Measurements from ENCODE around the gene NACC1. TPM values are rescaled to one million over a fixed set of nuclear protein-coding genes. Genes with fewer than 3 reads are reported as not detected.

NACC1 gene
- total and polyA plus RNA-seq, 4 donors: 0.86 to 24.7 (median 17.7) TPM

- no peak for TF ChIP-seq HNF4G (IDR thresholded peaks at IDR 0.05)
Observed at GRCh38 chr19:13100031-13100588, 18.0 kb upstream of the NACC1 start (continued).

GRCh38 chr19:13100841-13101589 lies 17.0 kb upstream of the NACC1 start:
- peak overlapping the region; percentile 20 to 56 for H3K27ac ChIP-seq (ENCODE audit: low read depth in 1 of 2, low read length in 2 of 2)
- H3K36me3 ChIP-seq (ENCODE audit: control insufficient read depth in 4 of 4, insufficient read depth in 3 of 4, low read depth in 1 of 4, low read length in 3 of 4): peaks cover 0 to 1% (median 0%) of the 10 kb centered on the region in 4 donors
- TF ChIP-seq RAD21 (IDR thresholded peaks at IDR 0.05) (peak; percentile 25 to 37), GABPA (IDR thresholded peaks at IDR 0.05 in 1 of 2, conservative IDR thresholded peaks at IDR 0.05 in 1 of 2) (no peak), EGR1 (IDR thresholded peaks at IDR 0.05; ENCODE audit: low read depth in 2 of 2) (no peak), YY1 (IDR thresholded peaks at IDR 0.05) (no peak), HNF4G (IDR thresholded peaks at IDR 0.05) (no peak), FOXA2 (IDR thresholded peaks at IDR 0.05) (no peak)
- DNase-seq (ENCODE audit: low spot score): no peak
- H3K27me3 ChIP-seq (ENCODE audit: control insufficient read depth in 4 of 4, insufficient read depth in 4 of 4, low read length in 3 of 4): no peaks in the 10 kb centered on the region
- no peak overlapping the region for H3K9ac ChIP-seq (ENCODE audit: low read depth in 1 of 2, low read length in 2 of 2)
- peak overlapping the region in 1 of 3 donors; percentile 20 for H3K4me3 ChIP-seq (ENCODE audit: low read depth in 1 of 3, low read length in 3 of 3)
- no peaks in the 10 kb centered on the region for H3K9me3 ChIP-seq (ENCODE audit: control insufficient read depth in 4 of 4, low read length in 3 of 4)
- 60% methylated on average over 18 of the region's 18 CpGs for WGBS
- H3K4me1 ChIP-seq (ENCODE audit: control insufficient read depth in 4 of 4, insufficient read depth in 4 of 4, low read length in 3 of 4): peaks cover 10 to 29% (median 22%) of the 10 kb centered on the region in 4 donors

GRCh38 chr19:13101590-13102415 lies 16.3 kb upstream of the NACC1 start:
- peak overlapping the region in 2 of 3 donors; percentile 20 to 36 for H3K4me3 ChIP-seq (ENCODE audit: low read depth in 1 of 3, low read length in 3 of 3)
- H3K9me3 ChIP-seq (ENCODE audit: control insufficient read depth in 4 of 4, low read length in 3 of 4): no peaks in the 10 kb centered on the region
- no peak for TF ChIP-seq NR2F2 (IDR thresholded peaks at IDR 0.05)
- no peak for TF ChIP-seq FOXA2 (IDR thresholded peaks at IDR 0.05)
- TF ChIP-seq HNF4A (conservative IDR thresholded peaks at IDR 0.05): peak; percentile 41 to 62
- TF ChIP-seq TAF1 (conservative IDR thresholded peaks at IDR 0.05): no peak
- no peak for TF ChIP-seq HNF4G (IDR thresholded peaks at IDR 0.05)
- TF ChIP-seq REST (IDR thresholded peaks at IDR 0.05): no peak
- TF ChIP-seq YY1 (IDR thresholded peaks at IDR 0.05): no peak
- WGBS: 51% methylated on average over 7 of the region's 7 CpGs
- H3K27ac ChIP-seq (ENCODE audit: low read depth in 1 of 2, low read length in 2 of 2): peak overlapping the region; percentile 70 to 85
- no peaks in the 10 kb centered on the region for H3K36me3 ChIP-seq (ENCODE audit: control insufficient read depth in 4 of 4, insufficient read depth in 3 of 4, low read depth in 1 of 4, low read length in 3 of 4)
- no peak for DNase-seq (ENCODE audit: low spot score)
- peaks cover 5 to 26% (median 15%) of the 10 kb centered on the region in 4 donors for H3K4me1 ChIP-seq (ENCODE audit: control insufficient read depth in 4 of 4, insufficient read depth in 4 of 4, low read length in 3 of 4)
- H3K27me3 ChIP-seq (ENCODE audit: control insufficient read depth in 4 of 4, insufficient read depth in 4 of 4, low read length in 3 of 4): no peaks in the 10 kb centered on the region
- H3K9ac ChIP-seq (ENCODE audit: low read depth in 1 of 2, low read length in 2 of 2): peak overlapping the region; percentile 22
